Measurements from ENCODE around the gene NME4.

- TF ChIP-seq, protein P1, sequence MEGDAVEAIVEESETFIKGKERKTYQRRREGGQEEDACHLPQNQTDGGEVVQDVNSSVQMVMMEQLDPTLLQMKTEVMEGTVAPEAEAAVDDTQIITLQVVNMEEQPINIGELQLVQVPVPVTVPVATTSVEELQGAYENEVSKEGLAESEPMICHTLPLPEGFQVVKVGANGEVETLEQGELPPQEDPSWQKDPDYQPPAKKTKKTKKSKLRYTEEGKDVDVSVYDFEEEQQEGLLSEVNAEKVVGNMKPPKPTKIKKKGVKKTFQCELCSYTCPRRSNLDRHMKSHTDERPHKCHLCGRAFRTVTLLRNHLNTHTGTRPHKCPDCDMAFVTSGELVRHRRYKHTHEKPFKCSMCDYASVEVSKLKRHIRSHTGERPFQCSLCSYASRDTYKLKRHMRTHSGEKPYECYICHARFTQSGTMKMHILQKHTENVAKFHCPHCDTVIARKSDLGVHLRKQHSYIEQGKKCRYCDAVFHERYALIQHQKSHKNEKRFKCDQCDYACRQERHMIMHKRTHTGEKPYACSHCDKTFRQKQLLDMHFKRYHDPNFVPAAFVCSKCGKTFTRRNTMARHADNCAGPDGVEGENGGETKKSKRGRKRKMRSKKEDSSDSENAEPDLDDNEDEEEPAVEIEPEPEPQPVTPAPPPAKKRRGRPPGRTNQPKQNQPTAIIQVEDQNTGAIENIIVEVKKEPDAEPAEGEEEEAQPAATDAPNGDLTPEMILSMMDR (IDR thresholded peaks at IDR 0.05) = no peak
- TF ChIP-seq POLR2A (IDR thresholded peaks at IDR 0.05) = no peak
- TF ChIP-seq EP300 (IDR thresholded peaks at IDR 0.05) = peak in 1 of 2 donors; percentile 82
These were observed 27.1 kb downstream of the NME4 start for GRCh38 chr16:424033-424622.

All from tibial nerve (tissue), 4 donors.